ENCODE measurements around the gene LRIT1. TPM values are rescaled to one million over a fixed set of nuclear protein-coding genes. Genes with fewer than 3 reads are reported as not detected.

Gene LRIT1
- total and polyA plus RNA-seq, 2 donors (not counting 3 experiments of a cell fraction or from before 2014, with no cell fraction given) = not detected

DNA sequence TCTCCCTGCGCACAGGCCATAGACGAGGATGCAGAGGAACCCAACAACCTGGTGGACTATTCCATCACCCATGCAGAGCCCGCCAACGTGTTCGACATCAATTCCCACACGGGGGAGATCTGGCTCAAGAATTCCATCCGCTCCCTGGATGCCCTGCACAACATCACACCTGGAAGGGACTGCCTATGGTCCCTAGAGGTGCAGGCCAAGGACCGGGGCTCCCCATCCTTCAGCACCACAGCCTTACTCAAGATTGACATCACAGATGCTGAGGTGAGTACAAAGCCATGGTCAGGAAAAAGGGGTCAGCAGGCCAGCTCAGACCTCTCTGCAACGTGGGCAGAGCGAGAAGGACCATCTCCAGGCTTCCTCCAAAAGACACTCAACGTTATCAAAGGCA lies 28.3 kb downstream of the LRIT1 start:
- no TSS peak for BruUV-seq (replicated peaks)

More for the DNA sequence above, 28.3 kb downstream of the LRIT1 start:
- Histone ChIP-seq H3K9me1 (replicated peaks; ENCODE audit: control insufficient read depth, extremely low read depth, insufficient read depth, low read length) (no peaks in the 10 kb centered on the region), H3K36me3 (ENCODE audit: control insufficient read depth in 2 of 2, extremely low read depth in 1 of 2, insufficient read depth in 2 of 2, low read length in 2 of 2) (no peaks in the 10 kb centered on the region), H4K20me1 (replicated peaks; ENCODE audit: control insufficient read depth, extremely low read depth, insufficient read depth, low read length) (no peaks in the 10 kb centered on the region), H3K9ac (replicated peaks; ENCODE audit: extremely low read depth, insufficient read depth, low read length) (no peak overlapping the region), H3K9me3 (replicated peaks; ENCODE audit: control insufficient read depth, insufficient read depth, low read length) (no peaks in the 10 kb centered on the region), H3K27me3 (ENCODE audit: control insufficient read depth in 2 of 2, insufficient read depth in 2 of 2, low read length in 2 of 2) (no peaks in the 10 kb centered on the region), H3K4me2 (ENCODE audit: insufficient read depth, low read length) (no peak overlapping the region), H3K4me3 (replicated peaks in 1 of 3; ENCODE audit: insufficient read depth in 1 of 3, low read depth in 1 of 3, low read length in 3 of 3) (no peak overlapping the region), H3K27ac (ENCODE audit: insufficient read depth, low read depth, low read length) (no peak overlapping the region), H3K4me1 (ENCODE audit: control insufficient read depth, extremely low read depth, insufficient read depth, low read length) (no peaks in the 10 kb centered on the region), H3K79me2 (ENCODE audit: control insufficient read depth, insufficient read depth, low read length) (no peaks in the 10 kb centered on the region), H2AFZ (ENCODE audit: low read depth, low read length) (no peak overlapping the region)
- ChIA-PET POLR2A (no interaction called here), CTCF (no interaction called here)
- intact Hi-C loops (cut with micrococcal nuclease) = no loop called here
- DNase-seq (ENCODE audit: low read depth, low spot score) (no peak), FAIRE-seq (no peak)
- TF ChIP-seq POLR2A (IDR thresholded peaks at IDR 0.05; ENCODE audit: low read depth, low read length) = no peak
- no peak for TF ChIP-seq MAX (IDR thresholded peaks at IDR 0.05; ENCODE audit: insufficient read depth, insufficient read length)
- no peak for TF ChIP-seq FOS (IDR thresholded peaks at IDR 0.05; ENCODE audit: borderline replicate concordance, insufficient read depth, low read length)
- no peak for TF ChIP-seq JUN (IDR thresholded peaks at IDR 0.05; ENCODE audit: borderline replicate concordance, insufficient read depth, insufficient read length, low read depth)
- no peak for TF ChIP-seq POLR2AphosphoS5 (IDR thresholded peaks at IDR 0.05; ENCODE audit: insufficient read depth, low read depth, low read length)
- TF ChIP-seq GATA2 (IDR thresholded peaks at IDR 0.05; ENCODE audit: insufficient read depth, insufficient read length, low read depth, low read length) = no peak
- no peak for TF ChIP-seq MYC (IDR thresholded peaks at IDR 0.05; ENCODE audit: low read depth, low read length)
- no peak for TF ChIP-seq EZH2 (IDR thresholded peaks at IDR 0.05; ENCODE audit: borderline replicate concordance, low read depth, low read length, severe bottlenecking)
- TF ChIP-seq, protein P1, sequence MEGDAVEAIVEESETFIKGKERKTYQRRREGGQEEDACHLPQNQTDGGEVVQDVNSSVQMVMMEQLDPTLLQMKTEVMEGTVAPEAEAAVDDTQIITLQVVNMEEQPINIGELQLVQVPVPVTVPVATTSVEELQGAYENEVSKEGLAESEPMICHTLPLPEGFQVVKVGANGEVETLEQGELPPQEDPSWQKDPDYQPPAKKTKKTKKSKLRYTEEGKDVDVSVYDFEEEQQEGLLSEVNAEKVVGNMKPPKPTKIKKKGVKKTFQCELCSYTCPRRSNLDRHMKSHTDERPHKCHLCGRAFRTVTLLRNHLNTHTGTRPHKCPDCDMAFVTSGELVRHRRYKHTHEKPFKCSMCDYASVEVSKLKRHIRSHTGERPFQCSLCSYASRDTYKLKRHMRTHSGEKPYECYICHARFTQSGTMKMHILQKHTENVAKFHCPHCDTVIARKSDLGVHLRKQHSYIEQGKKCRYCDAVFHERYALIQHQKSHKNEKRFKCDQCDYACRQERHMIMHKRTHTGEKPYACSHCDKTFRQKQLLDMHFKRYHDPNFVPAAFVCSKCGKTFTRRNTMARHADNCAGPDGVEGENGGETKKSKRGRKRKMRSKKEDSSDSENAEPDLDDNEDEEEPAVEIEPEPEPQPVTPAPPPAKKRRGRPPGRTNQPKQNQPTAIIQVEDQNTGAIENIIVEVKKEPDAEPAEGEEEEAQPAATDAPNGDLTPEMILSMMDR (IDR thresholded peaks at IDR 0.05; ENCODE audit: extremely low read depth in 1 of 2, insufficient read depth in 1 of 2, low read depth in 1 of 2, low read length in 2 of 2) = no peak
- dilution Hi-C loops (cut with MboI; ENCODE audit: extremely low pct_ligation_motif_present, low sequenced_read_pairs) = no loop called here
